GM12864 (cell line): ENCODE results near the gene GALNT6.
A peak's percentile ranks its signal among the peaks of the same experiment; 100 is the strongest.

Experiments
- DNase-seq: peaks from one replicate; pipeline ENCODE4 v3.0.0-alpha.2; 2011; ENCODE audit warnings: low read depth
- H3K4me3 ChIP-seq: 2 replicates; pipeline ENCODE4 v1.5.1; 2011; ENCODE audit warnings: mild to moderate bottlenecking, low read depth, low read length, control low read depth
- CTCF ChIP-seq: IDR thresholded peaks from 2 replicates; pipeline ENCODE4 v1.5.1; 2011; ENCODE audit warnings: low read depth, mild to moderate bottlenecking, moderate library complexity, low read length, control low read depth, inconsistent platforms; ENCODE audit errors: missing control alignments

The GALNT6 gene

GRCh38 chr12:51360315-51360714, 30.9 kb downstream of the GALNT6 start:
- TF ChIP-seq CTCF: no peak
- no peak for DNase-seq
- no peak overlapping the region for H3K4me3 ChIP-seq

GRCh38 chr12:51359851-51360250, 31.4 kb downstream of the GALNT6 start:
- no peak for DNase-seq
- no peak overlapping the region for H3K4me3 ChIP-seq
- no peak for TF ChIP-seq CTCF

GRCh38 chr12:51358496-51358895, 32.7 kb downstream of the GALNT6 start:
- DNase-seq: no peak
- TF ChIP-seq CTCF: no peak
- H3K4me3 ChIP-seq: no peak overlapping the region

GRCh38 chr12:51357374-51358047, 33.7 kb downstream of the GALNT6 start:
- DNase-seq: peak; percentile 25
- no peak for TF ChIP-seq CTCF
- H3K4me3 ChIP-seq: no peak overlapping the region

- no peak overlapping the region for H3K4me3 ChIP-seq
- peak; percentile 74 for TF ChIP-seq CTCF
- DNase-seq: no peak
Observed at GRCh38 chr12:51351913-51352532, 39.2 kb downstream of the GALNT6 start.

GRCh38 chr12:51349026-51349425, 42.2 kb downstream of the GALNT6 start:
- no peak for DNase-seq
- no peak overlapping the region for H3K4me3 ChIP-seq
- TF ChIP-seq CTCF: no peak

- TF ChIP-seq CTCF: no peak
Observed at GRCh38 chr12:51348116-51348515, 43.1 kb downstream of the GALNT6 start.

More at GRCh38 chr12:51348116-51348515, 43.1 kb downstream of the GALNT6 start:
- H3K4me3 ChIP-seq: no peak overlapping the region
- DNase-seq: no peak
